Endodermal cell (in vitro differentiated cells): ENCODE measurements around the gene ATP6V0E1. TPM values are rescaled to one million over a fixed set of nuclear protein-coding genes. Genes with fewer than 3 reads are reported as not detected.

ENCODE experiments used
- DNase-seq: peaks from one replicate; pipeline ENCODE4 v3.0.0-alpha.2; 2017
- H3K27ac ChIP-seq: 2 replicates; pipeline ENCODE4 v1.5.1; 2013; ENCODE audit warnings: mild to moderate bottlenecking, low read depth, low read length, moderate library complexity
- H3K27me3 ChIP-seq: 2 replicates; pipeline ENCODE4 v1.6.1; 2013; ENCODE audit warnings: mild to moderate bottlenecking, low read length, moderate library complexity; ENCODE audit not compliant: insufficient read depth, control insufficient read depth, poor library complexity, severe bottlenecking
- H3K36me3 ChIP-seq: 2 replicates; pipeline ENCODE4 v1.7.0; 2013; ENCODE audit warnings: mild to moderate bottlenecking, low read length, moderate library complexity; ENCODE audit not compliant: control insufficient read depth, insufficient read depth
- H3K4me1 ChIP-seq: one replicate; pipeline ENCODE4 v1.7.0; 2013; ENCODE audit warnings: low read length; ENCODE audit not compliant: control insufficient read depth, insufficient read depth
- H3K4me3 ChIP-seq: 2 replicates; pipeline ENCODE4 v1.5.1; 2013; ENCODE audit warnings: mild to moderate bottlenecking, low read length, moderate library complexity
- H3K9ac ChIP-seq: 2 replicates; pipeline ENCODE4 v1.6.1; 2013; ENCODE audit warnings: mild to moderate bottlenecking, low read length, moderate library complexity; ENCODE audit not compliant: poor library complexity, severe bottlenecking; ENCODE audit errors: extremely low read depth
- H3K9me3 ChIP-seq: 2 replicates; pipeline ENCODE4 v1.6.1; 2013; ENCODE audit warnings: mild to moderate bottlenecking, low read length, moderate library complexity; ENCODE audit not compliant: control insufficient read depth
- H3K27ac Mint-ChIP-seq: 2 replicates; pipeline ENCODE4 v1.8.0; 2020; ENCODE audit warnings: mixed read lengths
- H3K27me3 Mint-ChIP-seq: 2 replicates; pipeline ENCODE4 v1.8.0; 2021; ENCODE audit warnings: mild to moderate bottlenecking, mixed read lengths; ENCODE audit not compliant: insufficient read depth
- H3K36me3 Mint-ChIP-seq: 2 replicates; pipeline ENCODE4 v1.8.0; 2020; ENCODE audit warnings: low read depth, mixed read lengths
- H3K4me1 Mint-ChIP-seq: 2 replicates; pipeline ENCODE4 v1.8.0; 2020; ENCODE audit warnings: mixed read lengths
- H3K4me3 Mint-ChIP-seq: 2 replicates; pipeline ENCODE4 v1.8.0; 2020; ENCODE audit warnings: mild to moderate bottlenecking, moderate library complexity, mixed read lengths
- H3K9me3 Mint-ChIP-seq: 2 replicates; pipeline ENCODE4 v1.8.0; 2020; ENCODE audit warnings: mild to moderate bottlenecking, mixed read lengths
- WGBS, 2 experiments: methylation state at CpG; one replicate each; pipeline versions ENCODE4 v1.1.5 to v1.1.7; 2013; ENCODE audit warnings: missing lambda C conversion rate in 2 of 2, mixed read lengths in 1 of 2; ENCODE audit not compliant: insufficient coverage in 1 of 2, insufficient read length in 1 of 2; 5-methylcytosine and 5-hydroxymethylcytosine counted together
- total RNA-seq, 2 donors: library from RNA; stranded (reverse); fragmentation: NEBNext Ultra II Directional in 1 of 2; extraction: Animal tissue kit (Norgen Biotek cat#: 25700) in 1 of 2; gene quantifications; 2 replicates in 1 of 2; 3 replicates in 1 of 2; pipeline ENCODE4 v1.2.1, GENCODE V29; 2021
- TF ChIP-seq, protein P1 (sequence below): fragments of 200-600 bp; sonication (generic); conservative IDR thresholded peaks from 2 replicates; pipeline ENCODE4 v1.5.0; 2021; ENCODE audit warnings: antibody characterized with exemption, mild to moderate bottlenecking

ATP6V0E1 gene
- total RNA-seq, 2 donors from 2014 or later: 119 to 128 TPM

GRCh38 chr5:173025651-173026050 is 42.1 kb downstream of the ATP6V0E1 start:
- peaks cover 42% of the 10 kb centered on the region for H3K36me3 Mint-ChIP-seq
- no peak overlapping the region for H3K9ac ChIP-seq
- peaks cover 3% of the 10 kb centered on the region for H3K4me1 ChIP-seq
- no peaks in the 10 kb centered on the region for H3K27me3 ChIP-seq
- H3K27ac ChIP-seq: no peak overlapping the region
- no peaks in the 10 kb centered on the region for H3K4me1 Mint-ChIP-seq
- no peaks in the 10 kb centered on the region for H3K9me3 Mint-ChIP-seq
- H3K27me3 Mint-ChIP-seq: no peaks in the 10 kb centered on the region
- no peaks in the 10 kb centered on the region for H3K9me3 ChIP-seq
- peaks cover 39% of the 10 kb centered on the region for H3K36me3 ChIP-seq
- no peak overlapping the region for H3K4me3 ChIP-seq
- H3K4me3 Mint-ChIP-seq: no peak overlapping the region
- TF ChIP-seq, protein P1, sequence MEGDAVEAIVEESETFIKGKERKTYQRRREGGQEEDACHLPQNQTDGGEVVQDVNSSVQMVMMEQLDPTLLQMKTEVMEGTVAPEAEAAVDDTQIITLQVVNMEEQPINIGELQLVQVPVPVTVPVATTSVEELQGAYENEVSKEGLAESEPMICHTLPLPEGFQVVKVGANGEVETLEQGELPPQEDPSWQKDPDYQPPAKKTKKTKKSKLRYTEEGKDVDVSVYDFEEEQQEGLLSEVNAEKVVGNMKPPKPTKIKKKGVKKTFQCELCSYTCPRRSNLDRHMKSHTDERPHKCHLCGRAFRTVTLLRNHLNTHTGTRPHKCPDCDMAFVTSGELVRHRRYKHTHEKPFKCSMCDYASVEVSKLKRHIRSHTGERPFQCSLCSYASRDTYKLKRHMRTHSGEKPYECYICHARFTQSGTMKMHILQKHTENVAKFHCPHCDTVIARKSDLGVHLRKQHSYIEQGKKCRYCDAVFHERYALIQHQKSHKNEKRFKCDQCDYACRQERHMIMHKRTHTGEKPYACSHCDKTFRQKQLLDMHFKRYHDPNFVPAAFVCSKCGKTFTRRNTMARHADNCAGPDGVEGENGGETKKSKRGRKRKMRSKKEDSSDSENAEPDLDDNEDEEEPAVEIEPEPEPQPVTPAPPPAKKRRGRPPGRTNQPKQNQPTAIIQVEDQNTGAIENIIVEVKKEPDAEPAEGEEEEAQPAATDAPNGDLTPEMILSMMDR: no peak
- no peak for DNase-seq
- H3K27ac Mint-ChIP-seq: no peak overlapping the region
- WGBS, 2 experiments: 90 to 92% methylated on average over 4 to 6 of the region's 6 CpGs

- no peaks in the 10 kb centered on the region for H3K27me3 Mint-ChIP-seq
- H3K27ac Mint-ChIP-seq: peak overlapping the region; percentile 11
- DNase-seq: no peak
- peaks cover 32% of the 10 kb centered on the region for H3K36me3 ChIP-seq
- no peaks in the 10 kb centered on the region for H3K9me3 ChIP-seq
- H3K9me3 Mint-ChIP-seq: no peaks in the 10 kb centered on the region
- no peak overlapping the region for H3K4me3 ChIP-seq
- no peaks in the 10 kb centered on the region for H3K4me1 Mint-ChIP-seq
- H3K27ac ChIP-seq: no peak overlapping the region
- peaks cover 26% of the 10 kb centered on the region for H3K36me3 Mint-ChIP-seq
- whole genome bisulfite sequencing, 2 experiments: 92 to 94% methylated on average over 6 to 7 of the region's 7 CpGs
- H3K4me1 ChIP-seq: peaks cover 3% of the 10 kb centered on the region
- no peaks in the 10 kb centered on the region for H3K27me3 ChIP-seq
- H3K4me3 Mint-ChIP-seq: no peak overlapping the region
- H3K9ac ChIP-seq: no peak overlapping the region
- TF ChIP-seq, protein P1: no peak
These were observed 44.3 kb downstream of the ATP6V0E1 start for GRCh38 chr5:173027905-173028304.

DNA sequence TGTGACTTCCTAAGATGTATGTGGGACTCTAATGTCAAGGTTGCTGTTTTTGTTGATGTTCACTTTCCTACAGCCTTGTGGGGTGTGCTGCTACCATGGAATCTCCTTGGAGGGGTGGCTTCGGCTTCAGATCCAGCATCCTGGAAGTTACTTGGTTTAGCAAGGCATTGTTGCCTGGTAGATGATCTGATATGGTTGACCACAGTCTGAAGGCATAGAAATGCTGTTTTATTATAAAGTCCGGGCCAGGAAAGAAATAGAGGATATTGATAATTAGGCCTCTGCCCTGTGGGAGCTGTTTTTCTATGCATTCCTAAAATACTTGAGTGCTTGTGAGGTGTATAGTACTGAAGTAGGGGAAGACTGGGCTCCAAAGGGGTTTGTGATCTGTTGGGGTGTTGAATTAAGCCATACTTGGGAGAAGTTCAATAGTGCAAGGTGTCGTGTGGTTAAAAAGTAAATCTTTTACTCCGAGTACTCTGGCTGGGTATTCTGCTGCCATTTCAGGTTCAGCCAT is 45.3 kb downstream of the ATP6V0E1 start:
- no peaks in the 10 kb centered on the region for H3K27me3 Mint-ChIP-seq
- Histone ChIP-seq H3K9me3 (no peaks in the 10 kb centered on the region), H3K36me3 (peaks cover 28% of the 10 kb centered on the region), H3K4me1 (peaks cover 3% of the 10 kb centered on the region), H3K4me3 (no peak overlapping the region), H3K27me3 (no peaks in the 10 kb centered on the region), H3K27ac (no peak overlapping the region), H3K9ac (no peak overlapping the region)
- H3K36me3 Mint-ChIP-seq: peaks cover 21% of the 10 kb centered on the region
- no peaks in the 10 kb centered on the region for H3K4me1 Mint-ChIP-seq
- no peaks in the 10 kb centered on the region for H3K9me3 Mint-ChIP-seq
- DNase-seq: no peak
- TF ChIP-seq, protein P1: no peak
- 92 to 93% methylated on average over 3 to 4 of the region's 4 CpGs for WGBS, 2 experiments
- no peak overlapping the region for H3K4me3 Mint-ChIP-seq
- no peak overlapping the region for H3K27ac Mint-ChIP-seq
